SK-N-SH (cell line): ENCODE measurements around the gene GAMT. TPM values are rescaled to one million over a fixed set of nuclear protein-coding genes. Genes with fewer than 3 reads are reported as not detected.

Experiments
- CTCF ChIA-PET: fragments of 300-600, 350-600 bp; formaldehyde crosslinking; extraction: SDS; loops from one replicate; lab custom pipeline; 2021; lab: Yijun Ruan, JAX
- POLR2A ChIA-PET: fragments of 350-600 bp; sonication (Branson Sonifier 250); formaldehyde crosslinking; extraction: SDS; loops from one replicate; lab custom pipeline; 2020; ENCODE audit warnings: antibody characterized with exemption, inconsistent platforms; lab: Yijun Ruan, JAX
- DNase-seq: peaks from one replicate; pipeline ENCODE4 v3.0.0; 2012
- H2AFZ ChIP-seq: fragments of 200-600 bp; sonication (generic); 2 replicates; pipeline ENCODE4 v1.8.1; 2016; ENCODE audit warnings: antibody characterized with exemption, mild to moderate bottlenecking, low read depth
- H3F3A ChIP-seq: fragments of 200-600 bp; sonication (generic); replicated peaks from 2 replicates; pipeline ENCODE3; 2016; ENCODE audit warnings: antibody characterized with exemption, mild to moderate bottlenecking; ENCODE audit not compliant: insufficient read depth
- H3K27ac ChIP-seq, 2 experiments: fragments of 200-500 bp in 1 of 2; fragments of 200-600 bp in 1 of 2; sonication (Bioruptor generic) in 1 of 2; sonication (generic), shearing (Covaris generic) in 1 of 2; 2 replicates each; pipeline versions ENCODE4 v1.5.1 to v1.6.1; 2014 to 2016; ENCODE audit warnings: low read depth in 2 of 2, inconsistent platforms in 1 of 2, low read length in 1 of 2, mild to moderate bottlenecking in 1 of 2, mixed read lengths in 1 of 2
- H3K27me3 ChIP-seq: fragments of 200-600 bp; sonication (generic), shearing (Covaris generic); 2 replicates; pipeline ENCODE4 v1.6.1; 2016; ENCODE audit warnings: mixed run types; ENCODE audit not compliant: insufficient read depth
- H3K36me3 ChIP-seq, 2 experiments: fragments of 200-500 bp in 1 of 2; fragments of 200-600 bp in 1 of 2; sonication (Bioruptor generic) in 1 of 2; sonication (generic) in 1 of 2; replicated peaks in 1 of 2; 2 replicates each; pipeline versions ENCODE3 to v1.5.1; 2014 to 2016; ENCODE audit warnings: low read length in 1 of 2, mild to moderate bottlenecking in 1 of 2; ENCODE audit not compliant: insufficient read depth in 2 of 2, control insufficient read depth in 1 of 2
- H3K4me1 ChIP-seq, 2 experiments: fragments of 200-500 bp in 1 of 2; fragments of 200-600 bp in 1 of 2; sonication (Bioruptor generic) in 1 of 2; sonication (generic), shearing (Covaris generic) in 1 of 2; 2 replicates each; pipeline versions ENCODE4 v1.5.1 to v1.6.1; 2014 to 2016; ENCODE audit warnings: low read depth in 1 of 2, low read length in 1 of 2, mixed run types in 1 of 2; ENCODE audit not compliant: insufficient read depth in 2 of 2, control insufficient read depth in 1 of 2
- H3K4me2 ChIP-seq: fragments of 200-600 bp; sonication (generic), shearing (Covaris generic); 2 replicates; pipeline ENCODE4 v1.6.1; 2017; ENCODE audit warnings: mixed run types
- H3K4me3 ChIP-seq, 2 experiments: fragments of 200-500 bp in 1 of 2; fragments of 200-600 bp in 1 of 2; sonication (Bioruptor generic) in 1 of 2; sonication (generic), shearing (Covaris generic) in 1 of 2; 2 replicates each; pipeline versions ENCODE4 v1.5.1 to v1.8.1; 2014 to 2016; ENCODE audit warnings: low read depth in 2 of 2, inconsistent platforms in 1 of 2, low read length in 1 of 2, mild to moderate bottlenecking in 1 of 2, mixed read lengths in 1 of 2, moderate library complexity in 1 of 2
- H3K79me2 ChIP-seq: fragments of 200-600 bp; sonication (generic); 2 replicates; pipeline ENCODE4 v1.8.1; 2017; ENCODE audit warnings: mild to moderate bottlenecking; ENCODE audit not compliant: insufficient read depth
- H3K9ac ChIP-seq: fragments of 200-600 bp; sonication (generic); 2 replicates; pipeline ENCODE4 v1.6.1; 2017; ENCODE audit warnings: mixed run types
- H3K9me2 ChIP-seq: fragments of 200-600 bp; sonication (generic); 2 replicates; pipeline ENCODE4 v1.6.1; 2017; ENCODE audit warnings: mixed run types
- H3K9me3 ChIP-seq: fragments of 200-600 bp; sonication (generic); 2 replicates; pipeline ENCODE4 v1.6.1; 2017; ENCODE audit warnings: mixed run types, mild to moderate bottlenecking, moderate library complexity
- H4K20me1 ChIP-seq: fragments of 200-600 bp; sonication (generic); 2 replicates; pipeline ENCODE4 v1.6.1; 2017; ENCODE audit warnings: mild to moderate bottlenecking, mixed run types; ENCODE audit not compliant: insufficient read depth
- ELF1 ChIP-seq: IDR thresholded peaks from 2 replicates; pipeline ENCODE4 v1.4.0; 2012
- EZH2phosphoT487 ChIP-seq: fragments of 200-600 bp; sonication (generic); IDR thresholded peaks from 2 replicates; pipeline ENCODE4 v1.6.1; 2017; ENCODE audit warnings: low read depth, mixed run types, mild to moderate bottlenecking, antibody characterized with exemption, moderate library complexity, borderline replicate concordance
- FOSL2 ChIP-seq: IDR thresholded peaks from 2 replicates; pipeline ENCODE4 v1.4.0; 2012; ENCODE audit warnings: low read depth, mild to moderate bottlenecking, moderate library complexity, borderline replicate concordance
- GABPA ChIP-seq: IDR thresholded peaks from 2 replicates; pipeline ENCODE4 v1.4.0; 2012; ENCODE audit warnings: low read depth, mild to moderate bottlenecking
- JUND ChIP-seq: IDR thresholded peaks from 2 replicates; pipeline ENCODE4 v1.4.0; 2012
- MXI1 ChIP-seq: IDR thresholded peaks from 2 replicates; pipeline ENCODE4 v1.6.1; 2012; ENCODE audit warnings: mild to moderate bottlenecking, low read depth, low read length, improper control_type of control experiment
- POLR2AphosphoS5 ChIP-seq: IDR thresholded peaks from 2 replicates; pipeline ENCODE4 v1.6.1; 2012; ENCODE audit warnings: low read depth, low read length
- RCOR1 ChIP-seq: fragments of 150-350 bp; IDR thresholded peaks from 2 replicates; pipeline ENCODE4 v1.6.1; 2017; ENCODE audit warnings: antibody characterized with exemption, low read length
- SIN3A ChIP-seq: IDR thresholded peaks from 2 replicates; pipeline ENCODE4 v1.6.1; 2012; ENCODE audit warnings: low read depth, mild to moderate bottlenecking, low read length, moderate library complexity, borderline replicate concordance
- SMC3 ChIP-seq: IDR thresholded peaks from 2 replicates; pipeline ENCODE4 v1.6.1; 2012; ENCODE audit warnings: low read depth, low read length, improper control_type of control experiment
- TAF1 ChIP-seq: IDR thresholded peaks from 2 replicates; pipeline ENCODE4 v1.6.1; 2012; ENCODE audit warnings: low read depth, mild to moderate bottlenecking, low read length, moderate library complexity, borderline replicate concordance
- TCF12 ChIP-seq: IDR thresholded peaks from 2 replicates; pipeline ENCODE4 v1.4.0; 2012
- TEAD4 ChIP-seq: IDR thresholded peaks from 2 replicates; pipeline ENCODE4 v1.4.0; 2012; ENCODE audit warnings: mild to moderate bottlenecking, borderline replicate concordance; ENCODE audit not compliant: insufficient read depth
- WGBS: methylation state at CpG from one replicate; pipeline ENCODE4 v1.1.6; 2017; ENCODE audit warnings: low lambda C conversion rate; 5-methylcytosine and 5-hydroxymethylcytosine counted together
- polyA plus RNA-seq, 3 experiments: library from polyadenylated mRNA; depleted of rRNA; stranded (reverse); fragments of >200 nt; gene quantifications; 2 replicates each; pipeline ENCODE4 v1.2.3, GENCODE V29; 2012
- TF ChIP-seq, protein P1 (sequence below): IDR thresholded peaks from 2 replicates; pipeline ENCODE4 v1.4.0; 2012; ENCODE audit warnings: low read depth
- TF ChIP-seq, protein P2 (sequence below): IDR thresholded peaks from 2 replicates; pipeline ENCODE4; 2012

The GAMT gene
- polyA plus RNA-seq, 1 of the 3 experiments (the other 2 are of a cell fraction): 85.3 TPM

DNA sequence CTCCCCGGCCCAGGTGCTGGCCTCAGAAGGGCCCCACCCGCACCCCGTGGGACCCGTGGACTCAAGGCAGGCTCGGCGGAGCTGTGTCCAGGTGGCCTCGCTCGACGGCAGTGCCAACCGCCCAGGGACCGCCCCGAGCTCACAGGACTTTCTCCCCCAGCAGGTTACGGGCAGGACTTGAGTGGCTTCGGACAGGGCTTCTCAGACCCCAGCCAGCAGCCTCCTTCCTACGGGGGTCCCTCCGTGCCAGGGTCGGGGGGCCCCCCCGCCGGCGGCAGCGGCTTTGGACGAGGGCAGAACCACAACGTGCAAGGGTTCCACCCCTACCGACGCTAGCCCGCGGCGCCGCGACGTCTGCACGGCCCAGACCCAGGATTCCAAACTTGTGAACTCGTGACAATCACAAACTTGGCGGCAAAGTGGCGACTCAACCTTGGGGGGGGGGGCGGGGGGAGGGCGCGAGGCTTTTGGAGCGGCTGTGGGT, 33.3 kb upstream of the GAMT start:
- Histone ChIP-seq H3K27ac (no peak overlapping the region), H3K4me2 (no peak overlapping the region), H3K9ac (no peak overlapping the region), H3K9me3 (no peaks in the 10 kb centered on the region), H2AFZ (no peak overlapping the region), H3K79me2 (peaks cover 17% of the 10 kb centered on the region), H3K27me3 (no peaks in the 10 kb centered on the region), H3K4me3 (no peak overlapping the region), H3K36me3 (peaks cover 4 to 46% of the 10 kb centered on the region in 2 experiments), H3F3A (peaks cover 22% of the 10 kb centered on the region), H3K4me1 (peaks cover 0 to 3% of the 10 kb centered on the region in 2 experiments; a peak in 1 of 4 replicates), H3K9me2 (no peaks in the 10 kb centered on the region), H4K20me1 (peaks cover 13% of the 10 kb centered on the region)
- CTCF ChIA-PET: interaction anchor here (0.8 kb wide), 1 partner anchor 15 kb away, joined by 3 read pairs; no protein-coding TSS in a partner anchor
- POLR2A ChIA-PET: no interaction called here
- DNase-seq: no peak
- 85% methylated on average over 13 of the region's 39 CpGs for WGBS
- TF ChIP-seq GABPA: no peak
- TF ChIP-seq POLR2AphosphoS5: no peak
- TF ChIP-seq EZH2phosphoT487: no peak
- TF ChIP-seq TCF12: no peak
- TF ChIP-seq JUND: no peak

DNA sequence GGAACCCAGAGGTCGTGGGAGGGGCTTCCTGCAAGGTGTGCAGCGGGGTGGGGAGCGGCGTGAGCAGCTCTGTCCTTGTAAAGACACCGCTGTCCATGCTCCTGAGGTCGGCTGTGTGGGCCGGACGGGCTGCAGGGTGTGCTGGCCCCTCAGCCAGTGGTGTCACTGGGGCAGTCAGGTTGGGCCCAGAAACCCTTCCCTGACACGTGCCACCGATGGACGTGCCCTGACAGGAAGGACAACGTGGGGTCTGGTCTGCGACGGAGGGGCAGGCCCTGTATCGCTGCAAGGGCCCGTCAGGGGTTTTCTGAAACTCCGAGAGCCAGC, 32.7 kb upstream of the GAMT start:
- Histone ChIP-seq H4K20me1 (peaks cover 7% of the 10 kb centered on the region), H3K4me1 (no peaks in the 10 kb centered on the region; a peak in 1 of 4 replicates), H3F3A (peaks cover 17% of the 10 kb centered on the region), H3K27ac (no peak overlapping the region), H3K4me3 (no peak overlapping the region), H3K4me2 (no peak overlapping the region), H2AFZ (no peak overlapping the region), H3K9me2 (no peaks in the 10 kb centered on the region), H3K27me3 (no peaks in the 10 kb centered on the region), H3K9ac (no peak overlapping the region), H3K9me3 (no peaks in the 10 kb centered on the region), H3K36me3 (peaks cover 0 to 50% of the 10 kb centered on the region in 2 experiments), H3K79me2 (peaks cover 11% of the 10 kb centered on the region)
- no peak for DNase-seq
- 94% methylated on average over 6 of the region's 17 CpGs for WGBS
- POLR2A ChIA-PET: no interaction called here
- CTCF ChIA-PET: no interaction called here
- TF ChIP-seq FOSL2 (no peak), EZH2phosphoT487 (no peak), SIN3A (no peak), TCF12 (no peak), RCOR1 (no peak), MXI1 (no peak), TEAD4 (no peak), ELF1 (no peak), TAF1 (no peak), GABPA (no peak), SMC3 (no peak)
- TF ChIP-seq, protein P1, sequence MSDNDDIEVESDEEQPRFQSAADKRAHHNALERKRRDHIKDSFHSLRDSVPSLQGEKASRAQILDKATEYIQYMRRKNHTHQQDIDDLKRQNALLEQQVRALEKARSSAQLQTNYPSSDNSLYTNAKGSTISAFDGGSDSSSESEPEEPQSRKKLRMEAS: no peak
- TF ChIP-seq, protein P2, sequence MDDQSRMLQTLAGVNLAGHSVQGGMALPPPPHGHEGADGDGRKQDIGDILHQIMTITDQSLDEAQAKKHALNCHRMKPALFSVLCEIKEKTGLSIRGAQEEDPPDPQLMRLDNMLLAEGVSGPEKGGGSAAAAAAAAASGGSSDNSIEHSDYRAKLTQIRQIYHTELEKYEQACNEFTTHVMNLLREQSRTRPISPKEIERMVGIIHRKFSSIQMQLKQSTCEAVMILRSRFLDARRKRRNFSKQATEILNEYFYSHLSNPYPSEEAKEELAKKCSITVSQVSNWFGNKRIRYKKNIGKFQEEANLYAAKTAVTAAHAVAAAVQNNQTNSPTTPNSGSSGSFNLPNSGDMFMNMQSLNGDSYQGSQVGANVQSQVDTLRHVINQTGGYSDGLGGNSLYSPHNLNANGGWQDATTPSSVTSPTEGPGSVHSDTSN: no peak
